LHCN-M2 (cell line): ENCODE data around the gene MEGF6. TPM values are rescaled to one million over a fixed set of nuclear protein-coding genes. Genes with fewer than 3 reads are reported as not detected.

ENCODE experiments used
- DNase-seq: peaks from one replicate; pipeline ENCODE4 v3.0.0-alpha.2; 2012; ENCODE audit warnings: low read depth
- total RNA-seq: library from RNA; depleted of rRNA; stranded (reverse); fragments of >200 nt; gene quantifications from 2 replicates; pipeline ENCODE4 v1.2.3, GENCODE V29; 2014

MEGF6 gene
- total RNA-seq, 1 experiment from 2014 or later: 0.11 TPM

DNA sequence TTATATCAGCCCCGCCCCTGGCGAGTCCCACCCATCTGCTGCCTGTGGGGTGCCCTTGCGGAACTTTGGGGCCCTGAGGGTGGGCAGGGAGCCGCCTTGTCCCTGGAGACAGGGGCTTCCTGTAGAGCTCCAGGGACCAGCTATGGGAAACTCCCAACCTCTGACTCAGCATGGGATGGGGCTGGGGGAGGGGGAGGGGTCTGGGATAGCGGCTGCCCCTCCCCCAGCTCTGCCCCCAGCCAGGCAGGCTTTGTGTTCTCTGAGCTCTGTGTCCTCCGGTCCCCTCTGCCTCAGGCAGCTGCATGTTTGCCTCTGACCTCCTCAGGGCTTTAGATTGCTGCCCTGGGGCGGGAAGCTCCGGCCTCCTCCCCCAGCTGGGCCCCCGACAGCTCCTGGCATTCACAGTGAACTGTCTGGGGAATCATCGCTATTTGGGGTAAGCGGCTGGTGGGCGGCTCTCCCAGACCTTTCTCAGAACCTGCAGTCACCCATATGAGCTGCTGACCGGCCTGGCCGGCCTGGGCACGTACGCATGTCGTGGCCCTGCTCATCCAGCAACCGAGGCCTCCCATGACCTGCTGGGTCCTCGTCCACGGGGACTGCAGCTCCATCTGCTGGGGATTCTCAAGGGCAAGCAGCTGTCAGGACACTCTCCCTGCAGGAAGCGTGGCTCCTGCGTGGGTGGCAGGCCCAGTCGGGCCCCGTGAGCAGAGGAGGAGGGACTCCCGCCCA is 139.8 kb downstream of the MEGF6 start:
- no peak for DNase-seq

GRCh38 chr1:3470650-3471355 is 140.5 kb downstream of the MEGF6 start:
- DNase-seq: no peak

DNA sequence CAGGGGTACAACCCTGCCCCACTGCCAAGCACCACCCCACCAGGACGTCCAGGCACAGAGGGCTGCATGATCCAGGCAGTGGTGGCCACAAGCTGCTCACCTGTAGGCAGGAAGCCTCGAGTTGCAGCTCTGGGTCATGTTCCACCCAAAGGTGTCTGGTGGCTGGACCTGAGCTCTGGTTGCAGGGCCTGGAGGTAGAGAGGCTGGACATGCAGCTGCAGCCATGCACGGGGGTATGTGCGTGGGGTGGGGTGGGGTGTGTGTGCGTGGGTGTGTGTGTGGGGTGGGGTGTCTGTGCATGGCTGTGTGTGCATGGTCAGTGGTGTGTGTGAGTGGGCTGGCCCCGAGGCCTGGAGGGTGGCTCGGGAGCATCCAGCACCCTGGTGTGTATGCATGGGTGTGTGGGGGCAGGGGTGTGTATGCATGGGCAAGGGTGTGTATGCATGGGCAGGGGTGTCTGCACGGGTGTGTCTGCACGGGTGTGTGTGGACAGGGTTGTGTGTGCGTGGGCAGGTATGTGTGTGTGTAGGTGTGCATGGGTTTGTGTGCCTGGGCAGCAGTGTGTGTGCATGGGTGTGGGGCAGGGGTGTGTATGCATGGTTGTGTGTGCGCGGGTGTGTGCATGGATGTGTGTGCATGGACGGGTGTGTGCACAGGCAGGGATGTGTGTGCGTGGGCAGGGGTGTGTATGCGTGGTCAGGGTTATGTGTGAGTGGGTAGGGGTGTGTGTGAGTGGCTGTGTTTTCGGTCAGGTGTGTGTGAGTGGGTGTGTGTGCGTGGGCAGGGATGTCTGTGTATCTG is 141.3 kb downstream of the MEGF6 start:
- DNase-seq: no peak

GRCh38 chr1:3469104-3469848 is 142.0 kb downstream of the MEGF6 start:
- DNase-seq: no peak

DNA sequence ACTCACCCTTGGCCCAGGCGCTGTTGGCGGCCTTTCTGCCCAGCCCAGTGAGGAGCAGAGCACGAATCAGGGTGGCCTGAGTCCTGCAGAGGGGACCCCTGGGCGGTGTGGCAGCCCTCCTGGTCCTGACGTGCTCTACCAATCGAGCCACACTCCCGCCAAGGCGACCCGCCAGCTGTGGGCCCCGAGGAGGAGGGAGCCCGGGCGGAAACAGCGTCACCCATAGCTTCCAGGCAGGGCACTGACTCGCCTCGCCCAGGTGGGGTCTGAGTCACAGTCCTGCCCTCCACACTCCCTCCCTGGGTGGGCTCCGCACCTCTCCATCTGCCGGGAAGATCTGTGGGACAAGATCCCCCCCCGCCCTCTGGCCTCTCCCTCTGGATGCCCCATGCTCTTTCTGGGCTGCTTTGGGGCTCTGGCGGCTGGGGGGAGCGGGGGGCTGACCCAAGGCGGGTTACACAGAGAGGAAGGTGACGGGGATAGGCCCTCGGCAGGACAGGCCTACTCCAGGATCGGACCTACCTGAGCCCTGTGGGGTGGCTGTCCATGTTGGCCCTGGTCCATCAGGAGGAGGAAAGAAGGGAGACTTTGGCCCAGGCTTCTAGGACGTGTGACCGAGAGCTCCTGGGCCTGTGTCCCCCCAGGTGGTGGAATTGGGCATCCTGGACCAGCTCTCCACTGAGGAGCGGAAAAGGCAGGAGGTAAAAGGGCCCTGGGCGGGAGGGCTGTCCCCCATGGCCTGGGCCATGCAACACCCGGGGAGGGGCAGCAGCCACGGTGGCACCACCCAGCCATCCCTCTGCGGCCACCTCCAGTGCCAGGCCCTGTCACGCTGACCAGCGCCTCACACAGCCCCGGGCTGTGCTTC is 142.8 kb downstream of the MEGF6 start:
- no peak for DNase-seq

DNA sequence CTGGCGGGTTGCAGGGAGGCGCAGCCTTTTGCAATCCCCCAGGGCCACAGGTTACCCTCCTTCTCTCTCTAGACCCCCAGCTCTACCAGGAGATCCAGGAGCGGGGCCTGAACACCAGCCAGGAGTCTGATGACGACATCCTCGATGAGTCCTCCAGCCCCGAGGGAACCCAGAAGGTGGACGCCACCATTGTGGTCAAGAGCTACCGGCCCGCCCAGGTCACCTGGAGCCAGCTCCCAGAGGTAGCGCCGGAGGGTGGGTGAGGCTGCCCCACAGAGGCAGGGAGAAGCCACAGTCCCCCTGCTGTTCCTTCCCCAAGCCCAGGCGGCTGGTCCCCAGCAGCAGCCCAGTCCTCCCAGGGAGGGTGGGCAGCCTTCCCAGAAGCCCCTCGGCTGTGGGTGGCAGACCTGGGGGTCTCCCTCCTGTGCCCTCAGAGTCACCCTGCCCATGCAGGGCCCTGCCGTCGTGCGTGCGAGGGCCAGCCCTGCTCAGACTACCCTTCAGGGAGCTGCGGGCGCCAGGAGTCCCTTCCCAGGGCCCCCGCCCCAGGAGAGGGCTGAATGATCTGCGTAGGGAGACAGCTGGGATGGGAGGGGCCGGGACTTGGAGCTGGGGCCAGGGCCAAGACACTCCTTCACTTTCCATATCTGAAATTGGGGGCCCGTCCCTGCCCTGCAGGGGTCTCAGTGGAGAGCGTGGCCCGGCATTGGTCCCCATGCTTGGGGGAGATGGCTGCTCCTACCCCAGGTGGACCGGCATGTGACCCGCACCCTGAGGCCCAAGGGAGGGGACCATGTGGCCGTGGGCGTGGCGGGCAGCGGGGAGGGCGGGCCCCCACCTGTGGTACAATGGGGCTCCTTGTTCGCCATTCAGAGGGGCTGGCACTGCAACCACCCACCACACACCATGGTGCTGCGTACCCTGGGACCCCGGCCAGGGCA is 143.9 kb downstream of the MEGF6 start:
- no peak for DNase-seq

DNA sequence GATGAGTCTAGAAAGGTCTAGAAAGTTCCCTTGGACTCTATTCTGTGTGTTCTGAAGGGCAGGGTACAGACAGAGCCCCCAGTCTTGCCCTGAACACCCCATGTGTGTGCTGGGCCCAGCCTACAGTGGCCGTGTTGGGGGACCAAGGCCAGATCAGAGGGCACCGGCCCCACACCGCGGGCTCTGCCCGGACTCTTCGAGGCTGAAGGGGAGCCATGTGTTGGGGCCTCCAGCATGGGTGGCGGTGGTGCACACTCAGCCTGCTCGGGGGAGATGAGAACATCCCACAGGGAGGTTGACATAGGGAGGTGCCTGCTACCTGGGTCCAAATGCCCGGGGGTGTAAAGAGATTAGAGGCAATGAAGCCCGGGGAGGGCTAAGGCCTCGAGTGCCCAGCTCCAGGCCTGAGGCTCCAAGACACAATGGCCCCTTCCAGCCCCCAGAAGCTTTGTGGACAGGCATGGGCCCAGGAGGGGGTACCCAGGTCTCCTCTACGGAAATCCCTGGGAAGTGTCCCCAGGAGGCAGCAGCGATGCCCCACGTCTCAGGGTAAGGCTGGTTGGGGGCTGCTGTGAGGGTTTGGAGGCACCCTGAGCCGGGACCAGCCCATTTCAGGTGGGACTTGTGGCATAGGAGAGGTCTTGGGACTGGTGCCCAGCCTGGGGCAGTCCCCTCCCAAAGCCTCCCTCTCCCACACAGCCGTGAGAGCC is 144.8 kb downstream of the MEGF6 start:
- DNase-seq: no peak

DNA sequence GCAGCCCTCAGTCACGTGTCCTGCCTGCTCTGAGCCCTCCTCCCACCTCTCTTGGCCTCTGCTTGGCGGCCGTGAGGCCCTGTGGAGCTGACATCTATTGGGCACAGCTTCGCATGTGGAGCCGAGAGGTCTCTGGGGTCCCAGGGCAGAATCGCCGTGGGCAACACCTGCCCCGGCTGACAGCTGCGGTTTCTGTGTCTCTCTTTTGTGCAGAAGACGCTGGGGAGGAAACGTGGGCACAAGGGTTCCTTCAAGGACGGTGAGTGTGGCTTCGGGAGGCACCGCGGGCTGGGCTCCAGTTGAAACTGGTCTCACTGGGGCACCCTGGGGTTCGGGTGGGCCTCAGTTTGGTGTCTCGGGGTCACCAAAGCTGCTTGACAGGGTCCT is 145.4 kb downstream of the MEGF6 start:
- no peak for DNase-seq

DNA sequence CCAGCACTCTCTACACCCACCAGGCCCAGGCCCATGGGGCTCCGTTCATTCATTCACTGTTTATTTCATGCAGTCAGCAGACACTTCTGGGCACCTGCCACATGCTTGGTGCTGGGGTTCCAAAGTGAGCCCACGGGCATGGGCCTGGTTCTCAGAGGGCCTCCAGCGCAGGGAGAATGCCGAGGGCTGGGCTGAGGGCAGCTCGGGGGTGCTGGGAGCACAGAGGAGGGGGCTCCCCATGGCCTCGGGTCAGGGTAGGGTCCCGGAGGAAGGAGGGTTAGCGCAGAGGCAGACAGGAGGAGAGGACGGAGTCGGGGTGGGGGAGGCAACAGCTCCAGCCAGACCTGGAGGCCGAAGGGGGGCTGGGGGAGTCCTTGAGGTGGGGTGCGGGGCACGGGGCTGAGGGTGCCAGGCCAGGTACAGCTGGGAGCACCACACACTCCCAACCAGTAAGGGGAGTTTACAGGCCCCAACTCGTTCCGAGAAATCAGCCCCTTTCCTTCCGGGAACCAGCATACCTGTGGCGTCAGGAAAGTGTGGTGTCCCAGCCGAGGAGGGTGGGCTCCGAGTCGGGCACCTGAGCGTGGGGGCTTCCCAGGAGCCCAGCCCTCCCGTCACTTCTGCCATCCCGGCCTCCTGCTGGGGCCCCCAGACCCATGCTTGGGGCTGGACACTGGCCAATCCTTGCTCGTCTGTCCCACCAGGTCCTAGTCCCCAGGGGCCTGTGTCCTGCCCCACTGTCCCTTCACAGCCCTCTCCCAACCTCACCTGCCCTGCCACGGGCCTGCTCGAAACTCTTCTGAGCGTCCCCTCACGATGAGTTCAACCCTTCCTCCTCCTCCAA is 146.0 kb downstream of the MEGF6 start:
- no peak for DNase-seq

- DNase-seq: no peak
Measured at GRCh38 chr1:3464649-3465025, 146.7 kb downstream of the MEGF6 start.

- DNase-seq: no peak
Measured at GRCh38 chr1:3463891-3464648, 147.2 kb downstream of the MEGF6 start.

- DNase-seq: no peak
Measured at GRCh38 chr1:3463408-3463863, 147.9 kb downstream of the MEGF6 start.

- no peak for DNase-seq
Measured at GRCh38 chr1:3463013-3463385, 148.3 kb downstream of the MEGF6 start.

DNA sequence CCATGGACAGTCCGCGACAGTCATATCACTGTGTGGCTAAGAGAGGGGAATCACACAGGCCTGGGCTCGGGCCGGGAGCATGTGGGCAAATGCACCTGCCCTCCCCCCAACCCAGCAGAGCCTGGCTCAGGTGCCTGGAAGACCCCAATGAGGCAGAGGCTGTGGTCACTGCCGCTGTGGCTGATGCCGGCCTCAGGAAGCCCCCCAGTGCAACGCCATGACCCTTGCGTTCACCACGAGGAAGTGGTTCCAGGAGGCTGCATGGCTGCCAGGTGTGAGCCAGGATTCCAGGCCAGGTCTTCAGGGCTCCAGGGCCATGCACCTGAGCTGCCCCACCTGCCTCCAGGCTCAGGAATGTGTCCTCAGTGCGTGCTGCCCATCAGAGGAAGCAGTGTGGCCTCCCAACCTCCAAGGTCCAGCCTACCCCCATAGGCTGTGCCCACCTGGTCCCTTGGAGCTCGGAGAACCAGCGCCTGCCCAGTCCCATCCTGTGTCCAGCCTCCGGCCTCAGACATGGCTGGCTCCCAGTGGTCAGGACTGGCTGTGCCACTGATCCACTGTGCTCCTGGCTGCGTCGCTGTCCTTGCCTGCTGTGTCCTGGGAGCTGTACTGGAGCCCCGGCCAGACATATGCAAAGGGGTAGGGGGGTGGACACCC is 148.8 kb downstream of the MEGF6 start:
- no peak for DNase-seq

DNA sequence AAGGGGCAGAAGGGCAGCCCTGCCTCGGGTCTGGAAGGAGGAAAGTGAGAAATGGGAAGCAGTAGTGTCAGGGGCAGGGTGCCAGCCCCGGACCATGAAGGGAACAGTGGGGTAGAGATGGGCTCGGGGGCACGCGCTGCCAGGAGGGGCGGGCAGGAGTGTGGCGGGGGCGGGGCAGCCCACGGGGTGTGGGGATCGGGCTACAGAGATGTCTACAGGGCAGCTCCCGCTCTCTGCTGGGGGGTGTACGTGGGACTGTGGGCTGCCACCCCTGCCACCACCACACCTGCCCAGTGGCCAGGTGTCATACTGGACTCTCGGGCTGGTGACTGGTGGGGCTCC is 149.4 kb downstream of the MEGF6 start:
- no peak for DNase-seq

DNA sequence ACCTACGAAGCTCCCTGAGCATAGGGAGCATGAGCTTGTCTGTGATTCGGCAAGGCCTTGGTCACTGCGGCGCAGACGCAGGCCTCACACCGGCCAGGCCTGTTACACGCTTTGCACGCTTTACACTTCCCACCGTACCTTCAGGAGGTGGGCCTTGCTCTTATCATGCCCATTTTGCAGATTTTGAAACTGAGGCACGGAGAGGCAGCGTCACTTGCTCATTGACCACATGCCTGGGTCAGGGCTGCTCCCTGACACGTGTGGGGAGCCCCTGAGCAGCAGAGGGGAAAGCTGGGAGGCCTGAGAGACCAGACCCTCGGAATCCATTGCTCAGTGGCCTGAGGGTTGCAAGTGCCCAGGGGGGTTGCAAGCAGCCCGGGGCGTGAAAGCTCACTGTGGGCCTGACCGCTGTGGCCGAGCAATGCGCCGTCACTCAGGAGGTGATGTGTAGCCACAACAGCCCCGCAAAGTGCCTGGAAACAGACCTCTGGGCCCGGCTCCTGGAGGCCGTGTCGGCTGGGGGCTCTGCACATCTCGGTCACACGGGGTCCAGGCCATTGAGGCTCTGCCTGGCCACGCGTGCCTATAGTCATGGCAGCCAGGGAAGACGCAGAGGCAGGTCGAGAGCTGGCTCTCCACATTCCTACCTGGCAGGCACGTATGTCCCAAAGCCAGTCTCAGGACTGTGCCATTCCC is 149.9 kb downstream of the MEGF6 start:
- no peak for DNase-seq
